HG02759 (cell line): ENCODE measurements around the gene AMPD2.

Experiments
- ATAC-seq: cut with Tn5 transposase; IDR thresholded peaks from one replicate; pipeline ENCODE4 v1.9.1; 2021; ENCODE audit warnings: mild to moderate bottlenecking, moderate library complexity; ENCODE audit not compliant: unreplicated experiment

Gene AMPD2

DNA sequence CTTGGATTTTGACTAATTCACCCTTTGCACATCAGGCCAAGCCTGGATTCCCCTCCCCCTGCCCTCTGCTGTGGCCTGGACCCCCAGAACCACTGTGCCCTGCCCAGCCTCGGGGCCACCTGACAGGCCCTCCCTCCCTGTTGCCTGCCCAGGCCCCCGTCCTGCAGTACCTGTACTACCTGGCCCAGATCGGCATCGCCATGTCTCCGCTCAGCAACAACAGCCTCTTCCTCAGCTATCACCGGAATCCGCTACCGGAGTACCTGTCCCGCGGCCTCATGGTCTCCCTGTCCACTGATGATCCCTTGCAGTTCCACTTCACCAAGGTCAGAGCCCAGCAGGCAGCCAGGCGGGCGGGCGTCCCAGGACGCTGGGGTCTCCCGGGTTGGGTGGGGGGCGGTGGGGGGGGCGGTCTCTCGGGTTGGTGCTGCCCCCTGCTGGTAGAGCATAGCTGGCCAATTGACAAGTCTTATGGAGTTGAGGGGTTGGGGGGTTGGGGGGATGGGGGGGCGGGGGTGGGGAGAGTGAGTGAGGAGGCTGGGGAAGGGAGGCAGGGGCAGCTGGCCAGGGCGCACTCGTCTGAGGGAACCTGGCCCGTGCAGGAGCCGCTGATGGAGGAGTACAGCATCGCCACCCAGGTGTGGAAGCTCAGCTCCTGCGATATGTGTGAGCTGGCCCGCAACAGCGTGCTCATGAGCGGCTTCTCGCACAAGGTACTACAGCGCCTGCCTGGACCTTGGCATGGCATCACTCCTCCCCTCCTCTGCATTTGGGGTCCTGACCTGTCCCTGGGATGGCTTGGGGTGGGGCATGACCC lies 10.7 kb downstream of the AMPD2 start:
- no peak for ATAC-seq

DNA sequence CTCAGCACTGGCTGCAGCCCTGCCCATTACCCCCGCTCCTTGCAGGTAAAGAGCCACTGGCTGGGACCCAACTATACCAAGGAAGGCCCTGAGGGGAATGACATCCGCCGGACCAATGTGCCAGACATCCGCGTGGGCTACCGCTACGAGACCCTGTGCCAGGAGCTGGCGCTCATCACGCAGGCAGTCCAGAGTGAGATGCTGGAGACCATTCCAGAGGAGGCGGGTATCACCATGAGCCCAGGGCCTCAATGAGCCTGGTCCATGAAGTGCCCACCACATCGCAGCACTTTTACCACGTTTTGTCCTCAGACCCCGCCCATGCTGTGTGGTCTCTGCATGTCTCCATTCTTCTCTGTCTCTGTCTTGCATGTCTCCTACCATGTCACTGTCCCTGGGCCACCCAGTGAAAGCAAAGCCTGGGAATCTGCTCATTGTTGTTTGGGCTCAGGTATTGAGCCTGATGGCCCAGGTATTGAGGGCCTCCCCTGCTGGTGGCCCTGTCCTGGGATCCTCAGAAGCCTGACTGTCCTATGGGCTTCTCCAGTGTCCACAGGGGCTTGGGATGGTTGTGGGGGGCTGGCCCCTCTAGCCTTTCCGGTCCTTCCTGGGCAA lies 11.4 kb downstream of the AMPD2 start:
- ATAC-seq: no peak

DNA sequence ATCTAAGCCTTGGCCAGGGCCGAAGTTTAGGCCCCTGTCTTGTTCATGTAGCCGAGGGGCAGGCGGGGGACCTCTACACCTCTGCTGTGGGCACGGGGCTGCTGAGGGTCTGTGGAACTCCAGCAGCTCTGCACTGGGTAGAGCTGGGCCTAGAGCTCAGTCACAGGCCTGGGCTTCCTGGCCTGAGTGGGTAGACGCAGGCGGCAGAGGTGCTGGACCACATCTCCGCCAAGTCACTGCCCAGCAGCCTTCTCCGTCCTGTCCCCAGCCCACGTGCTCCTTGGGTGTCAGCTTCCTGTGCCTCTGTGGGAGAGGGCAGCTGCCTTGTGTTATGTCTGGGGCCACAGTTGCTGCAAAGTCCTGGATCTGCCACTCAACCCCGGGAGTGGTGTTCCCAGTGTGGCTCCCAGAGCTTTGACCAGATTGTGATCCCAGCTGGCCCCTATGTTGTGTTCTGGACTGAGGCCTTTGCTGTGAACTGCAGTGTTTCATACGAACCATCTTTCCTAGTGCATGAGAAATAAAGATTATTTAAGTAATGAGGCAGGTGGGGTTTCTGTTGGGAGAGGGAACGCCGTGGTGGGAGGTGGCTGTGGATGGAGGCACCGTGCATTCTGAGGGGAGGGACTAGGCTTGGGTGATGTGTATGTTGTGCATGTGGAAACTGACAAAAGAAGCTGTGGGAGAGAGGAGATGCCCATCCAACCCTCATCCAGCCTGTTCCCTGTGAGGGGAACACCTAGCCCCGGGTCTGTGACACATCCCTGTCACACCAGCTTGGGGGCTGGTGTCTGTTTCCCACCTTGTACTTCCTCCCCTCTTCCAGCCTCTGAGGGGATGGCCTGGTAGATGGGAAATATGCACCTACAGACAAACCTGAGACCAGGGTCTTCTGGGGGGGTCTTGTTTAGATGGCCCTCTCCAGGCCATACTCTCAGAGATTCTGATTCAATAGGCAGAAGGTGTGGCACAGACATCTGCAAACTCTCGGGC lies 12.2 kb downstream of the AMPD2 start:
- ATAC-seq: no peak

DNA sequence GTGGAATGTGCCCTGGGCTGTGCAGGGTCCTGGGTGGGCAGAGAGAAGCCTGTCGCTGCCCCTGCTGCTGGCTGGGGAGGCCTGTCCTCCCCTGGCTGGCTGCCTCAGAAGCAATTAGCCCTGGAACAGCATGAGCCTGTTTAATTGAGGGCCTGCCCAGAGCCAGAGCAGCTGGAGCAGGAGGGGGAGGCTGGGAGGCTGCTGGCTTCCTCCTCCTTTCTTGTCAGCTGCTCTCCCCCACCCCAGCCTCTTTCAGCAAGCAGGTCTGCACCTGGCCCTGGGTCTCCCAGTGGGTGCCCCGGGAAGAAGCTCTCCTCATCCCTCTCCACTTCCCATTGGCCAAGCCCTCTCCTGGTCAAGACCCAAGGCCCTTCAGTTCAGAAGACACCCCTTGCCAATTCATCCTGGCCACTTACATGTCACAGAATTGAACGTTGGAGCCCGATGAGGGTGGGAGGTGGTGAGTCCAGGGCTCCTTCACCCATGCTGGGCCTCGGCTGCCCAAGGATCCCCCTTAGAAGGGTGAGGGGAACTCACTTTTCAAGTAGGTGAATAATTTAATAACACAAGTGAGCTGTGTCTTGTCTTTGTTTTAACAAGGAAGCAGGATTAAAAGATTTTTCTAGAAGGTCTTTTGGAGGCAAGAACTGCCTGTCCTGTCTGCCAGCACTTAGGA lies 13.2 kb downstream of the AMPD2 start:
- no peak for ATAC-seq

DNA sequence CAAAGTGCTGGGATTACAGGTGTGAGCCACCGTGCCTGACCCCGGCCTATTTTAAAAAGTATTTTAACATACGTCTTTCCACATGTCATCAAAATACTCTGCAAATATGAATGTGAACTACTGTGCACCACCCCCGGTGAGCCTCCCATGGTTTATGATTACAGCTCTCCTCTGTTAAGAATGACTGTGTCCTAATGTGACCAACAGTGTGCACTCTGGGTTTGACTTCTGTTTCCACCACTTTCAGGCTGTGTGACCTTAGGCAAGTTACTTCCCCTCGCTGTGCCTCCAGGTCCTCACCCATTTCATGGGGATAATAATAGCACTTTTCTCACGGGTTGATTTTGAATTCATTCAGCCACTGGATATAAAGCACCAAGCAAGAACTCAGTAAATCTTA lies 14.7 kb downstream of the AMPD2 start:
- ATAC-seq: no peak

DNA sequence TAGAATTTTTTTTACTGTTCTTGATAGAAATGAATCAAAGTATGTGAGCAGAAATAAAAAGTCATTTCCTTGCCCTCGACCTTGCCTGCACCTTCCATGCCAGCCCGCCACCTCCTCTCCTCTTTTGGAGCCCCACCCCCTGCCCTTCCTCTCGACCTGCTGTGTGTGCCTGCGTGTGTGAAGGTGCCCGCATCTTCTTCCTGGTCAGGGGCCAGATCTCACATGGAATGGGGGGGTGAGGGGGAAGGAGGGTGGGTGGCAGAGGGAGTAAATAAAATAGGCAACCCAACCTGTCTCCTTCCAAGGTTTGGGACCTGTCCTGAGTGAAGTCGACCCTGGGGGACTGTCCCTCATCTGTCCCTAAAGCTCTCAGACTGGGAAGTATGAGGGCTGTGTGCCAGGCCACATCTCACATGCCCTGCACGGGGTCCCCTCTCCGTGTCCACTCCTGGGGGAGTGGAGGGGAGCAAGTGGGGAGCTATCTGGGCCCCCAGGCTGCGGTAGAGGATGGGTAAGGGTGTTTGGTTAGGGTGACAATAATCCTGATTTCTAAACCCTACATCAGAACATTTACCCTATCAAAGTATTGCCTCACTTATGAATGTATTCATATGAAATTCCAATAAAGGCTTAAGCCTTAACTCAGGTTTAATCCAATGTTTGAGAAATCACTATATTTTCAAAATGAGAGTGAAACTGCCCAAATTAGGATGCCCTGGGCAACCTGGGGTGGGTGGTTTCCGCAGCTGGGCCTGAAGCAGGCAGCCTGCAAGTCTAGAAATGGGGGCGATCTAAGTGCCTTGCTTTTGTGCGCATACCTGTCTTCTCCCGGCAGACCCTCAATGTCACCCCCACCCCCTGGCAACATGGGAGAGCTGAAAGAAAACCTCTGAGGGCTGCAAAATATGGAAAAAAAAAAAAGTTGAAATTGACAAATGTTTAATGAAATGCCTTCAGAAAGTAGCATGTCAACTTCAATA lies 15.4 kb downstream of the AMPD2 start:
- no peak for ATAC-seq

DNA sequence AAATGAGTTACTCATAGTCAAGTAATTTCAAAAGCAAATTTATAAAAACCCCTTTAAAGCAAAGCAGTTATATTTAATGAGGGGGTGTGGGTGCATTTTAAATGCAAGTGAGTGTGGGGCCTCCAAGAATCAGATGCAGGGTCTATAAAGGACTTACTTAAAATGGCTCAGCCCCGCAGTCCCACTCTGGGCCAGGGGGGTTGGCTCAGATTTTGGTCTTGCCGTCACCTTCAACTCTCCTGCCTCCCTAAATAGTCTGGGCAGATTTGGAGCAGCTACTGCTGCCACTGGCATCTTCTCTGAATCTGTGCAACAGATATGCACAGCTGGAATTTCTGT lies 16.2 kb downstream of the AMPD2 start:
- ATAC-seq: no peak

DNA sequence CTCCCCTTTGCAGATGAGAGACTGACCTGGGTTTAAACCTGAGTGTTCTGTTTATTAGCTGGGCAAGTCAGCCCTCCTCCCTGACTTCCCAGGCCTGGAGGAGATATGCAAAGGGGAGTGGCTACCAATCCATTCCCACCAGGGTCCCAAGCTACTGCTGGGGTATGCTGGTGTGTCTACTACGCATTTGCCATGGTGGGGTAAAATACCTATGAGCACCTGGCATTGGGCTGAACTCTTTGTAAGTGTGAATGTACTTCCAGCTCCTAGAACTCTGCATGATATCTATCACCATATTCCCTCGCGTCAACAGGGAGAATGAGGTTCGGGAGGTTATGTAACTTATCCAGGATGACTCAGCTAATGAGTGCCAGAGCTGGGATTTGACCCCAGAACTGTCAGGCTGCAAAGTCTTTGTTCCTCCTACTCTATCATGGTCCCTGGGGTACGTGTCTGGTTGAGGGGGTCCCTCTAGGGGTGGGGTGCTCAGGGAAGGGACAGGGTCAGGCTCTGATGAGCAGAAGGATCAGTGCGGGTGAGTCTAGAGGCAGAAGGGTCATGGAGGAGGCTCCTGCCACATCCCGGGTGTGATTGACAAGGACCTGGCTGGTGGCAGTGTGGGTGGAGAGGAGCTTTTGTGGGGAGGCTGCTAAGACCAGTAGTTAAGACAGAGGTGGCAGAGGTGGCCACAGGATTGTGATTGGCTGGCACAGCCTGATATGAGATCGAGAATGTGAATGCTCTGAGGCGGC lies 16.7 kb downstream of the AMPD2 start:
- ATAC-seq: no peak

DNA sequence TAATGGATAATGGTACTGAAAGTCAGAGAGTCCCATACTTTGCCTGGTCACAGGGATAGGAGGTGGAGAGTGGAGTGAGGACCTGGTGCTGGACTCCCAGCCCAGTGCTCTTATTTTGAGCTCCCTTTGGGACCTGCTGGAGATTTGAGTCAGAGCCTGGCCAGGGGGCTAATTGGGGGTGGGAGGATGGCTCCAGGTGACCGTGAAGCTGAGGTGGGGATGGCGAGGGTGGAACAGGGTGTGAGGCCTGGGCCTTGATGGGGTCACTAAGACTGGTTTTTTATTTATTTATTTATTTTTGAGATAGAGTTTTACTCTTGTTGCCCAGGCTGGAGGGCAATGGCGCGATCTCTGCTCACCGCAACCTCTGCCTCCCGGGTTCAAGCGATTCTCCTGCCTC lies 17.8 kb downstream of the AMPD2 start:
- ATAC-seq: no peak

DNA sequence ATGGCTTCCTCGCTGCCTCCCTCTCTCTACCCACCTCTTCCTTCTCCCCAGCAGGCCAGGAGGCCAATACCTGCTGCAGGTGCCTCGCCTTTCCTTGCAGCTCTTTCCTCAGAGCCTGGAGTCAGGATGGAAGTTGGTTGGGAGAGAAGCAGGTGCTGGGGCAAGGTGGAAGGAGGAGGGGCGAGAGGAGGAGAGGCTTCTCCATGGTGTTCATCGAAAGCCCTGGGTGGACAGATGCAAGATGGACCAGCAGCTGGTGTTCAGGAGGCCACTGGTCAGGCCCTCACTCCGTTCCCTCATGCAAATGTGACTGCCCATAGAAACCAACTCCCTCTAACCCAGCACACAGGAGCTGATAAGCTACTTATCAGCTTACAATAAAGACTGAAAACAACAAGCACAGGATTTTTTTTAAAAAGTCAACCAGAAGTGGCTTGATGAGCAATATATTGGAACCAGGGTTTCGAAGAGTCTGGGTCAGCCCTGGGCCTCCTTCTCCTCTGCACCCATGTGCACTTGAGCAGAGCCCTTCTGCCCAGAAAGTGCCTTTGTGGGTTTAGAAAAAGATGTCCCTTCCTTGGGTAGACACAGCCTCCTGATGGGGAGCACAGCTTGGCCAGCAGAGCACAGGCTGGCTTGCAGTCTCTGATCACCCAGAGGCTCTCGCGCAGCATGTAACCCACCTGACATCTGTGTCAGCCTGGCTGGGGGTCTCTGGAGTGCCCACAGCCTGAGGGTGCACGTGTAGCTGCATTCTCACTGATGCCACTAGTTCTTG lies 19.6 kb downstream of the AMPD2 start:
- ATAC-seq: no peak

DNA sequence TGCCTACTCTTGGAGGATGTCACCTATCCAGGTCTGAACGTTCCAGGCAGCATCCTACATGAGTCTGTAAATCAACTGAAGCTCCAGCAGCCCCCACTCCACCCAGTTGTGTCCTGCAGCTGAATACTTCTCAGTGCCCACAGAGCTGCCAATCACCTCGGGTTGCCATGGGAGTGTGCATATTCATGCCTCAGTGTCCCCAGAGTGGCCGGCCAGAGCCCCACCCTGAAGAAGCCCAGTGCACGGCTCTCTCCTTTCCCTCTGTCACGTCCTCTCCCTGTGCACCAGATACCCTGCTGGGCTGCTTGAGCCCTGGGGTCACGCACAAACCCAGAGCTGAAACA lies 20.2 kb downstream of the AMPD2 start:
- peak; percentile 6 for ATAC-seq

DNA sequence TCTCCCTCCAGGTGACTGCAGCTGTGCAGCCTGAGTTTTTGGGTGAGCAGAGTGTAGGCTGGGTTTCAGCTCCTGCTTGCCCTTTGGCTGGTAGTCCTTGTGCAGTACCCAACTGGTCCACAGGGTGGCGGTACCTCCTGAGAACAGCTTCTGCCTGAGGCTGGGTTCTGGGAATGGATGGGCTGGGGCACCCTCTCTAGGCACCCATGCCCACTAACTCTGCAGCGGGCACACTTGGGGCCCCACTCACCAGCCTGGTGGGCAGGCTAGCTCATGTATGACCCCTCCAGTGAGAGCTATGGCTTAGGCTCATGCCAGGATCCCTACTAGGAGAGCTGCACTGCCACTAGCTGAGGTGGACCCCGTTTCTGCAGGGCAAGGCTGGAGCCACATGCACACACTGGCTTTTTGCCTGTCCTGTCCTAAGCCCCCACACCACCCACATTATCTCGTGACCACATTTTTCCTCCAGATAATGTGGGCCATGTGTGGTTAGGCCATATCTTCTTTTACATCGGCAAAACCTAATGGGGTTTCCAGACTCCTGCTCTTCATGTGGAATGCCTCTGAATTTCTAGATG lies 20.7 kb downstream of the AMPD2 start:
- ATAC-seq: peak; percentile 62

DNA sequence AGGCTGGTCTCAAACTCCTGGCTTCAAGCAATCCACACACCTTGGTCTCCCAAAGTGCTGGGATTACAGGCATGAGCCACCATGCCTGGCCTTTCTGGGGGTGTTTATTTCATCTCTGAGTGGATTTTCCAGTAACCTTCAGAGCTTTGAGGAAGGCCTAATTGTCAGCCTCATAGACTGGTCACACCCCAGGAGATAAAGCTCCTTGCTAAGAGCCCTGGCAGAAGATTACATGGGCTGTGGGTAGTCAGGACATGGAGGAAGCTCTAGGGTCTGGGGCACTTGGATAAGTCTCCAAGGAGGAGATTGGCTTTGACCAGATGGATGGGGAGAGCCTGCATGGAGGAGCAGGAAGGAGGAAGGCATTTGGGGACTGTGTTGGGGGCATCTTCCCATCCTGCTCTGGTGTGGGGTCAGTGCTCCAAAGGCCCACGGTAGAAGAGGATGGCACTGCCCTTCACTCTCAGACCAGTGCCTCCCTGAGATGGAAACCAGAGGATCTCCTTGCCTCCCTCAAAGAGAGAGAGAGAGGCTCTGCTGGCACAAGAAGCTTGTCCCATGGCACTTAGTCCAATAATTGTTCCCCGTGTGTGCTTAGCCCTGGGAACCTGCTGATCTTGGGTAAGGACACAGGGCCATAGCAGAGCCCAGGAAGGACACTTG lies 21.6 kb downstream of the AMPD2 start:
- ATAC-seq: no peak

DNA sequence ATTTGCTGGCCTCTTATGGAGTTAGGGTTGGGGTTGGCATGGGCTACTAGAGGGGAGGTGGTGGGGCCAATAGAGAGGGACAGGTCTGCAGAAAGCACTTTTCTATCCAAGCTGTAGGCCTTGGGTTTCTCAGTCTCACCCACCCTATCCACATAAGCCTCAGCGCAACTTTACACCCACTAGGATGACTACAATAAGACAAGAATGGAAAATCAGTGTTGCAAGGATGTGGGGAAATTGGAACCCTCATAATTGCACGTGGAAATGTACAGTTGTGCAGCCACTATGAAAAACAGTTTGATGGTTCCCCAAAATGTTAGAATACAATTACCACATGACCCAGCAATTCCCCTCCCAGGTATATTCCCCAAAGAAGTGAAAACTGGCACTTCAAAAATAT lies 22.2 kb downstream of the AMPD2 start:
- ATAC-seq: no peak

DNA sequence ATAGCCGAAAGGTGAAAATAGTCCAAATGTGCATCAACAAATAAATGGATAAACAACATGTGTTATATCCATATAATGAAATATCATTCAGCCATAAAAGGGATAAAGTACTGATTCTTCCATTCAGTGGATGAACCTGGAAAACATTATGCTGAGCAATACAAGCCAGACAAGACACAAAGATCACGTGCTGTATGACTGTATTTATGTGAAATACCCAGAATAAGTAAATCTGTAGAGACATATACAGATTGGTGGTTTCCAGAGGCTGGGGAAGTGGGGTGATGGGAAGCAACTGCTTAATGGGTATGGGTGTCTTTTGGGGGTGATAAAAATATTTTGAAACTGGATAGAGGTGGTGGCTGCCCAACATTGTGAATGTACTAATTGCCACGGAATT lies 23.0 kb downstream of the AMPD2 start:
- ATAC-seq: no peak

DNA sequence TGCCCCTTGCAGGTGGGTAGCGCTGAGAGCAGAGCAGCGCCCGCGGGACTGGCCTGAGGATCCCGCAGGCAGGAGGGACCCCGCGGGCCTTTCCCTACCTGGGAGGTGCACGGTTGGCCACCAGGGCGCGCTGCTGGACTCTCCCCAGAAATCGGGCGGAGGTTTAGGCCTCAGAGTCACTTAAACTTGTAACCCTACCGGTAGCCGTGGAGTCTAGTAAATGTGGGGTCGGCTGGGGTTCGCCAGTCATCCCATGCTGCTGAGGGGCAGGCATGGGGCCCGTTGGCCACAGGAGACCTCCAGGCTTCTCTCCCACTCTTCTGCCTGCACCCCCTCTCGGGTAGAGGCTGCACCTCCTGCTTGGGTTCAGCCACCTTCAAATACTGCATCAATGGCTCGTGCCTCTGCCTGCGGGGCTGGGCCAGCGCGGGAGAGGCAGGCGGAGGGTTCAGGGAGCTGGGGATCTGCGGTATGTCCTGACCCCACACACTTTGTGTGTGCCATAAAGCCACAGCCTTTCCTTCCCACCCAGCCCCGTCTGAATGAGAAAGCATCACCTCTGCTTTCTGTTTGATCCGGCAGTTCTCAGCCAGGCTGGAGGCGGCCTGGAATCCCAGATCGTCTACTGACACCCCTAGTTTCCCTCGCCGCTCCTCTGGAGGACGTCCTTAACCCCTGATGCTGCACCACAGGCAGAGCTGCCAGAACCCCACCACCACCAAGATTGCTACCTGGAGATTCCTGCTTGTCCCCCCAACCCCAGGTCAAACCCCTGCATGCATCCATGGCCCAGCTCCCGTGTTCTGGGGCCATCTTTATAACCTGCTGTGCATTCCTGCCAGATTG lies 24.0 kb downstream of the AMPD2 start:
- ATAC-seq: peak; percentile 87

DNA sequence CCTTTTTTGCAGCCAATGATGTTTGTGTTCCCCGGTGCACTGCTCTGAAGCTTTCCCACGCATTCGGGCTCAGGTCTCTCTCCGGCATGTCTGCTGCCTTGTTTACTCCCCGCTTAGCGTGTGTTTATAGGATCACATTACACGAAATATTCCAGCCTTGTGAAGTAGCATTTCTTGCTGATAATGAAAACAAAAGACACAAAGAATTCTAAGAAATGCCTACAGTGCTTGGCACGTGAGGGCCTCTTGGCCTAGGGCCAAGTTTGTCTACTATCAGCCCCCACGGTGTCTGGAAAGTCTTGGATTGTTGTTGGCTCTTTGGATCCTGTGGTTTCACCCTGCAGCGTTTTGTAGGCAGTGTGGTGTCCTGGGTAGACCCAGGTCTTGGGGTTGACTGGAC lies 25.0 kb downstream of the AMPD2 start:
- no peak for ATAC-seq
